ENCODE results near the gene MOCS3. TPM values are rescaled to one million over a fixed set of nuclear protein-coding genes. Genes with fewer than 3 reads are reported as not detected.

MOCS3 gene
- total RNA-seq, 1 experiment from 2014 or later: 6.0 TPM

GRCh38 chr20:50931306-50932015, 27.2 kb upstream of the MOCS3 start, which contains the start of gene ADNP (continued):
- TF ChIP-seq AFF4 (CRISPR knock-in tag; IDR thresholded peaks at IDR 0.05; ENCODE audit: borderline replicate concordance) (peak; percentile 98), NFE2L1 (CRISPR knock-in tag; IDR thresholded peaks at IDR 0.05) (peak; percentile 90), ARID4B (CRISPR knock-in tag; IDR thresholded peaks at IDR 0.05; ENCODE audit: borderline replicate concordance) (peak; percentile 93), ZNF423 (CRISPR knock-in tag; IDR thresholded peaks at IDR 0.05) (no peak; the same call in 1 of the 2 replicates), RORB (CRISPR knock-in tag; IDR thresholded peaks at IDR 0.05) (no peak), GABPB1 (CRISPR knock-in tag; IDR thresholded peaks at IDR 0.05) (peak; percentile 60; the same call in 1 of the 2 replicates), NR3C1 (CRISPR knock-in tag; conservative IDR thresholded peaks at IDR 0.05; ENCODE audit: low read depth) (0 out of 2 replicates have a peak, but pooled peaks have one; percentile 65), ZNF425 (CRISPR knock-in tag; conservative IDR thresholded peaks at IDR 0.05) (0 out of 2 replicates have a peak, but pooled peaks have one; percentile 19), SOX15 (CRISPR knock-in tag; IDR thresholded peaks at IDR 0.05) (no peak), EMX1 (CRISPR knock-in tag; IDR thresholded peaks at IDR 0.05) (peak; percentile 85), E2F1 (CRISPR knock-in tag; IDR thresholded peaks at IDR 0.05) (peak; percentile 96), CREB1 (CRISPR knock-in tag; IDR thresholded peaks at IDR 0.05) (peak; percentile 91), E2F5 (CRISPR knock-in tag; IDR thresholded peaks at IDR 0.05) (peak; percentile 92), TEAD1 (CRISPR knock-in tag; IDR thresholded peaks at IDR 0.05) (peak; percentile 93; the same call in 1 of the 2 replicates), ZNF396 (CRISPR knock-in tag; IDR thresholded peaks at IDR 0.05; ENCODE audit: borderline replicate concordance) (no peak), USF1 (CRISPR knock-in tag; IDR thresholded peaks at IDR 0.05) (peak; percentile 93)
- TF ChIP-seq, protein P1, sequence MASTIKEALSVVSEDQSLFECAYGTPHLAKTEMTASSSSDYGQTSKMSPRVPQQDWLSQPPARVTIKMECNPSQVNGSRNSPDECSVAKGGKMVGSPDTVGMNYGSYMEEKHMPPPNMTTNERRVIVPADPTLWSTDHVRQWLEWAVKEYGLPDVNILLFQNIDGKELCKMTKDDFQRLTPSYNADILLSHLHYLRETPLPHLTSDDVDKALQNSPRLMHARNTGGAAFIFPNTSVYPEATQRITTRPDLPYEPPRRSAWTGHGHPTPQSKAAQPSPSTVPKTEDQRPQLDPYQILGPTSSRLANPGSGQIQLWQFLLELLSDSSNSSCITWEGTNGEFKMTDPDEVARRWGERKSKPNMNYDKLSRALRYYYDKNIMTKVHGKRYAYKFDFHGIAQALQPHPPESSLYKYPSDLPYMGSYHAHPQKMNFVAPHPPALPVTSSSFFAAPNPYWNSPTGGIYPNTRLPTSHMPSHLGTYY (CRISPR knock-in tag; IDR thresholded peaks at IDR 0.05): peak; percentile 81; the same call in 1 of the 2 replicates
- TF ChIP-seq, protein P2, sequence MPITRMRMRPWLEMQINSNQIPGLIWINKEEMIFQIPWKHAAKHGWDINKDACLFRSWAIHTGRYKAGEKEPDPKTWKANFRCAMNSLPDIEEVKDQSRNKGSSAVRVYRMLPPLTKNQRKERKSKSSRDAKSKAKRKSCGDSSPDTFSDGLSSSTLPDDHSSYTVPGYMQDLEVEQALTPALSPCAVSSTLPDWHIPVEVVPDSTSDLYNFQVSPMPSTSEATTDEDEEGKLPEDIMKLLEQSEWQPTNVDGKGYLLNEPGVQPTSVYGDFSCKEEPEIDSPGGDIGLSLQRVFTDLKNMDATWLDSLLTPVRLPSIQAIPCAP (CRISPR knock-in tag; IDR thresholded peaks at IDR 0.05): peak; percentile 96
- TF ChIP-seq, protein P3, sequence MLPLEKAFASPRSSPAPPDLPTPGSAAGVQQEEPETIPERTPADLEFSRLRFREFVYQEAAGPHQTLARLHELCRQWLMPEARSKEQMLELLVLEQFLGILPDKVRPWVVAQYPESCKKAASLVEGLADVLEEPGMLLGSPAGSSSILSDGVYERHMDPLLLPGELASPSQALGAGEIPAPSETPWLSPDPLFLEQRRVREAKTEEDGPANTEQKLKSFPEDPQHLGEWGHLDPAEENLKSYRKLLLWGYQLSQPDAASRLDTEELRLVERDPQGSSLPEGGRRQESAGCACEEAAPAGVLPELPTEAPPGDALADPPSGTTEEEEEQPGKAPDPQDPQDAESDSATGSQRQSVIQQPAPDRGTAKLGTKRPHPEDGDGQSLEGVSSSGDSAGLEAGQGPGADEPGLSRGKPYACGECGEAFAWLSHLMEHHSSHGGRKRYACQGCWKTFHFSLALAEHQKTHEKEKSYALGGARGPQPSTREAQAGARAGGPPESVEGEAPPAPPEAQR (CRISPR knock-in tag; IDR thresholded peaks at IDR 0.05): no peak

All from WTC11 (cell line).